Activated CD8-positive, alpha-beta T cell treated with anti-CD3 and anti-CD28 coated beads for 36 hours (primary cell): Measurements from ENCODE around the gene DOCK2. TPM values are rescaled to one million over a fixed set of nuclear protein-coding genes. Genes with fewer than 3 reads are reported as not detected.

ENCODE experiments used
- ATAC-seq: fragments of 200-7000 bp; cut with Tn5 transposase; one replicate; pipeline ENCODE4 v1.10.0; 2021; ENCODE audit warnings: mild to moderate bottlenecking, moderate library complexity
- CTCF ChIA-PET: fragments of 350-600 bp; sonication (Branson Sonifier 250); formaldehyde crosslinking; loops from one replicate; lab custom pipeline; 2021; ENCODE audit warnings: antibody characterized with exemption; lab: Charles Lee
- POLR2A ChIA-PET: fragments of 350-600 bp; sonication (Branson Sonifier 250); formaldehyde crosslinking; loops from one replicate; lab custom pipeline; 2021; ENCODE audit warnings: antibody characterized with exemption; lab: Charles Lee
- DNase-seq: peaks from one replicate; pipeline ENCODE4 v3.0.0-alpha.2; 2020
- H3K27ac Mint-ChIP-seq: one replicate; pipeline ENCODE4 v1.8.0; 2021; ENCODE audit warnings: mild to moderate bottlenecking, mixed read lengths
- H3K27me3 Mint-ChIP-seq: one replicate; pipeline ENCODE4 v1.8.0; 2021; ENCODE audit warnings: mixed read lengths
- H3K36me3 Mint-ChIP-seq: one replicate; pipeline ENCODE4 v1.8.0; 2021; ENCODE audit warnings: low read depth, mixed read lengths
- H3K4me1 Mint-ChIP-seq: one replicate; pipeline ENCODE4 v1.8.0; 2021; ENCODE audit warnings: low read depth, mixed read lengths
- H3K4me3 Mint-ChIP-seq: one replicate; pipeline ENCODE4 v1.8.0; 2021; ENCODE audit warnings: mild to moderate bottlenecking, moderate library complexity, mixed read lengths
- H3K9me3 Mint-ChIP-seq: one replicate; pipeline ENCODE4 v1.8.0; 2021; ENCODE audit warnings: mixed read lengths
- CTCF ChIP-seq: fragments of 200-600 bp; IDR thresholded peaks from one replicate; pipeline ENCODE4 v1.8.0; 2022; ENCODE audit warnings: antibody characterized with exemption, mild to moderate bottlenecking
- intact Hi-C: fragments of 100-400 bp; cut with micrococcal nuclease; formaldehyde crosslinking; loops from one replicate; pipeline ENCODE4 v1.10.0; 2022
- total RNA-seq, 2 experiments: library from RNA; stranded (reverse); gene quantifications; one replicate each; pipeline ENCODE4 v1.2.3, GENCODE V29; 2021

DOCK2 gene
- total RNA-seq, 2 experiments from 2014 or later: 180 to 181 TPM

DNA sequence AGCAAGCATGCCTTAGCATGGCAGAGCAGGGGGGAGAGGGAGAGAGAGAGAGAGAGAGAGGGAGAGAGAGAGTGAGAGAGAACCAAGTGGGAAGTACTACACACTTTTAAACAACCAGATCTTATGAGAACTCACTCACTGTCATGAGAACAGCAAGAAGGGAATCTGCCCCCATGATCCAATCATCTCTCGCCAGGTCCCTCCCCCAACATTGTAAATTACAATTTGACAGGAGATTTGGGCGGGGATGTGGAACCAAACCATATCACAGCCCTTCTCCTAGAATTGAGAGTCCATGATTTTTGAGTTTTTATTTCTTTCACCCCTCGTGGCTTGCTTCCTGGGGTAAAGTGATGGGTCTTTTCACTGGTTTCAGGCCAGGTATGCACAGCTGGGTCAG lies 98.8 kb downstream of the DOCK2 start:
- peaks cover 19% of the 10 kb centered on the region for H3K4me1 Mint-ChIP-seq
- no peak for ATAC-seq
- TF ChIP-seq CTCF: no peak
- ChIA-PET CTCF (no interaction called here), POLR2A (no interaction called here)
- H3K4me3 Mint-ChIP-seq: no peak overlapping the region
- peaks cover 57% of the 10 kb centered on the region for H3K36me3 Mint-ChIP-seq
- intact Hi-C loops: no loop called here
- no peak overlapping the region for H3K27ac Mint-ChIP-seq
- no peaks in the 10 kb centered on the region for H3K9me3 Mint-ChIP-seq
- no peak for DNase-seq
- H3K27me3 Mint-ChIP-seq: no peaks in the 10 kb centered on the region

GRCh38 chr5:169736653-169737052 lies 99.6 kb downstream of the DOCK2 start:
- Mint-ChIP-seq H3K27ac (no peak overlapping the region), H3K9me3 (no peaks in the 10 kb centered on the region), H3K27me3 (no peaks in the 10 kb centered on the region), H3K36me3 (peaks cover 56% of the 10 kb centered on the region), H3K4me3 (no peak overlapping the region), H3K4me1 (peaks cover 15% of the 10 kb centered on the region)
- TF ChIP-seq CTCF: no peak
- POLR2A ChIA-PET: no interaction called here
- ATAC-seq: no peak
- intact Hi-C loops: no loop called here
- CTCF ChIA-PET: no interaction called here
- no peak for DNase-seq

DNA sequence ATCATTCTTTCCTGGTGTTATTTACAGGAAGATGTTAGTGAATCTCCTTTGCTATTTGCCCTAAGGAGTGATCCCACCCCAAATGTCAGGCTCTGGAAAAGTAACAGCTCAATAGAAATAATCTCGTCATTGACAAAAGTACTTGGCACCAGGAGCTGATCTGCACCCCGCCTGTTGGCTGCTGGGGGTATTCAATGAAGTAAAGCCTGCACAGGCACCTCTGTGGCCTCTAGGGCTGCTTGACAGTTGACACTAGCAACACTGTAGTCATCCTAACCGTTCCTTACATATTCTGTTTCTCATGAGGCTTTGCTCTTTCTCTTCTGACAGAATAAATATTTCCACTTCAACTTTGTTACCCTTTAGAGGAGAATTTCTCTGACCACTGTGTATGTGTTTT lies 103.4 kb downstream of the DOCK2 start:
- Mint-ChIP-seq H3K27me3 (no peaks in the 10 kb centered on the region), H3K9me3 (no peaks in the 10 kb centered on the region), H3K36me3 (peaks cover 62% of the 10 kb centered on the region), H3K27ac (no peak overlapping the region), H3K4me3 (no peak overlapping the region), H3K4me1 (peaks cover 4% of the 10 kb centered on the region)
- TF ChIP-seq CTCF: no peak
- ChIA-PET CTCF (no interaction called here), POLR2A (interaction anchor here (1.3 to 1.5 kb wide), 2 partner anchors 10 to 16 kb away, joined by 3 to 5 read pairs; no protein-coding TSS in a partner anchor)
- intact Hi-C loops: no loop called here
- ATAC-seq: no peak
- no peak for DNase-seq

- H3K27ac Mint-ChIP-seq: no peak overlapping the region
- no peak overlapping the region for H3K4me3 Mint-ChIP-seq
- DNase-seq: no peak
- intact Hi-C loops: no loop called here
- no peak for ATAC-seq
- ChIA-PET POLR2A (interaction anchor here (0.8 to 0.9 kb wide), 2 partner anchors 31 to 65 kb away, joined by 3 read pairs; no protein-coding TSS in a partner anchor), CTCF (interaction anchor here (1.2 kb wide), 1 partner anchor 21 kb away, joined by 5 read pairs; no protein-coding TSS in a partner anchor)
- no peaks in the 10 kb centered on the region for H3K9me3 Mint-ChIP-seq
- TF ChIP-seq CTCF: no peak
- H3K27me3 Mint-ChIP-seq: no peaks in the 10 kb centered on the region
- H3K4me1 Mint-ChIP-seq: peaks cover 8% of the 10 kb centered on the region
- peaks cover 58% of the 10 kb centered on the region for H3K36me3 Mint-ChIP-seq
Observed at GRCh38 chr5:169742771-169743296, 105.8 kb downstream of the DOCK2 start.

- H3K36me3 Mint-ChIP-seq: peaks cover 52% of the 10 kb centered on the region
- ChIA-PET CTCF (no interaction called here), POLR2A (interaction anchor here (0.8 kb wide), 1 partner anchor 9 kb away, joined by 3 read pairs; no protein-coding TSS in a partner anchor)
- H3K4me1 Mint-ChIP-seq: peaks cover 5% of the 10 kb centered on the region
- intact Hi-C loops: no loop called here
- H3K27ac Mint-ChIP-seq: no peak overlapping the region
- no peaks in the 10 kb centered on the region for H3K27me3 Mint-ChIP-seq
- no peak for TF ChIP-seq CTCF
- no peak overlapping the region for H3K4me3 Mint-ChIP-seq
- H3K9me3 Mint-ChIP-seq: no peaks in the 10 kb centered on the region
- no peak for ATAC-seq
- DNase-seq: no peak
Observed at GRCh38 chr5:169744336-169744735, 107.3 kb downstream of the DOCK2 start.
